IPS DF 4.7 (cell line): ENCODE results near the gene MAGI2.
"Not testable (repeated sequence)": the region's sequence is repeated elsewhere in the genome, so short reads cannot be mapped to it uniquely, and the experiment has no call there.

ENCODE experiments used
- DNase-seq: peaks from one replicate; pipeline ENCODE4 v3.0.0-alpha.2; 2013; ENCODE audit warnings: low spot score; ENCODE audit errors: extremely low read depth

Gene MAGI2

GRCh38 chr7:79064187-79064823, 389.2 kb downstream of the MAGI2 start:
- DNase-seq = no peak

- no peak for DNase-seq
Measured at GRCh38 chr7:79063019-79063698, 390.3 kb downstream of the MAGI2 start.

GRCh38 chr7:79060498-79060897, 393.0 kb downstream of the MAGI2 start:
- DNase-seq = no peak

- no peak for DNase-seq
Measured at GRCh38 chr7:79055722-79056415, 397.6 kb downstream of the MAGI2 start.

GRCh38 chr7:79051915-79052314, 401.6 kb downstream of the MAGI2 start:
- DNase-seq = no peak

GRCh38 chr7:79050603-79051002, 402.9 kb downstream of the MAGI2 start:
- DNase-seq = no peak

- no peak for DNase-seq
Measured at GRCh38 chr7:79046061-79046460, 407.4 kb downstream of the MAGI2 start.

GRCh38 chr7:79037001-79037400, 416.5 kb downstream of the MAGI2 start:
- no peak for DNase-seq

- no peak for DNase-seq
Measured at GRCh38 chr7:79036356-79036755, 417.1 kb downstream of the MAGI2 start.

GRCh38 chr7:79035858-79036257, 417.6 kb downstream of the MAGI2 start:
- no peak for DNase-seq

- no peak for DNase-seq
Measured at GRCh38 chr7:79034730-79035129, 418.7 kb downstream of the MAGI2 start.

- not testable (repeated sequence) for DNase-seq
Measured at GRCh38 chr7:79019711-79020110, 433.8 kb downstream of the MAGI2 start.

GRCh38 chr7:79011921-79012320, 441.5 kb downstream of the MAGI2 start:
- no peak for DNase-seq

GRCh38 chr7:79009647-79010046, 443.8 kb downstream of the MAGI2 start:
- no peak for DNase-seq

- no peak for DNase-seq
Measured at GRCh38 chr7:79008786-79009185, 444.7 kb downstream of the MAGI2 start.

- no peak for DNase-seq
Measured at GRCh38 chr7:78996013-78996412, 457.5 kb downstream of the MAGI2 start.

GRCh38 chr7:78993341-78993740, 460.1 kb downstream of the MAGI2 start:
- DNase-seq = no peak

GRCh38 chr7:78985509-78985908, 468.0 kb downstream of the MAGI2 start:
- no peak for DNase-seq

- no peak for DNase-seq
Measured at GRCh38 chr7:78983483-78983882, 470.0 kb downstream of the MAGI2 start.

- no peak for DNase-seq
Measured at GRCh38 chr7:78970440-78970916, 483.0 kb downstream of the MAGI2 start.

GRCh38 chr7:78968951-78969350, 484.5 kb downstream of the MAGI2 start:
- DNase-seq = no peak

- DNase-seq = not testable (repeated sequence)
Measured at GRCh38 chr7:78967561-78967960, 485.9 kb downstream of the MAGI2 start.
